DOHH2 (cell line): ENCODE results near the gene MSGN1.

Experiments used
- H3F3A ChIP-seq: fragments of 200-600 bp; sonication (generic), shearing (Covaris generic); 2 replicates; pipeline ENCODE4 v1.6.0; 2016; ENCODE audit warnings: antibody characterized with exemption, mild to moderate bottlenecking; ENCODE audit not compliant: control insufficient read depth, insufficient read depth
- H3K27ac ChIP-seq: fragments of 200-600 bp; sonication (generic); 2 replicates; pipeline ENCODE4 v1.5.1; 2014; ENCODE audit warnings: low read depth, mild to moderate bottlenecking, low read length, moderate library complexity
- H3K27me3 ChIP-seq: fragments of 200-600 bp; sonication (generic); 2 replicates; pipeline ENCODE4 v1.6.1; 2014; ENCODE audit warnings: mild to moderate bottlenecking, low read length, mixed read lengths; ENCODE audit not compliant: control insufficient read depth
- H3K36me3 ChIP-seq: fragments of 200-600 bp; sonication (generic); 2 replicates; pipeline ENCODE4 v1.6.1; 2014; ENCODE audit warnings: mild to moderate bottlenecking, low read length, moderate library complexity, mixed read lengths; ENCODE audit not compliant: control insufficient read depth
- H3K4me1 ChIP-seq: fragments of 200-600 bp; sonication (generic); 2 replicates; pipeline ENCODE4 v1.6.1; 2014; ENCODE audit warnings: mild to moderate bottlenecking, low read length, mixed read lengths; ENCODE audit not compliant: control insufficient read depth
- H3K4me2 ChIP-seq: fragments of 200-600 bp; sonication (generic); 2 replicates; pipeline ENCODE4 v1.6.0; 2014; ENCODE audit warnings: mild to moderate bottlenecking, low read length, moderate library complexity
- H3K4me3 ChIP-seq: fragments of 200-600 bp; sonication (generic); 2 replicates; pipeline ENCODE4 v1.5.1; 2014; ENCODE audit warnings: mild to moderate bottlenecking, low read length, mixed read lengths
- H3K79me2 ChIP-seq: fragments of 200-600 bp; sonication (generic); 2 replicates; pipeline ENCODE4 v1.6.1; 2014; ENCODE audit warnings: mild to moderate bottlenecking, low read length, mixed read lengths; ENCODE audit not compliant: control insufficient read depth
- H3K9me2 ChIP-seq: fragments of 200-600 bp; sonication (generic); replicated peaks from 2 replicates; pipeline ENCODE4 v1.6.1; 2014; ENCODE audit warnings: mild to moderate bottlenecking, low read length, mixed read lengths; ENCODE audit not compliant: control insufficient read depth
- H3K9me3 ChIP-seq: fragments of 200-600 bp; sonication (generic); 2 replicates; pipeline ENCODE4 v1.6.1; 2014; ENCODE audit warnings: antibody characterized with exemption, low read length, mixed read lengths; ENCODE audit not compliant: control insufficient read depth, insufficient read depth
- H4K20me1 ChIP-seq: fragments of 200-600 bp; sonication (generic); 2 replicates; pipeline ENCODE4 v1.6.0; 2014; ENCODE audit warnings: low read depth, mild to moderate bottlenecking, antibody characterized with exemption, low read length, moderate library complexity; ENCODE audit not compliant: control insufficient read depth, insufficient read depth
- EZH2phosphoT487 ChIP-seq: fragments of 200-600 bp; sonication (generic); IDR thresholded peaks from 2 replicates; pipeline ENCODE4 v1.6.1; 2017; ENCODE audit warnings: borderline replicate concordance, mild to moderate bottlenecking, antibody characterized with exemption, low read length, moderate library complexity, mixed read lengths
- TF ChIP-seq, protein P1 (sequence below): fragments of 200-600 bp; sonication (generic); IDR thresholded peaks from one replicate; pipeline ENCODE4 v1.5.1; 2014; ENCODE audit warnings: antibody characterized with exemption, mild to moderate bottlenecking, low read depth, low read length; ENCODE audit not compliant: poor library complexity, severe bottlenecking

Gene MSGN1

DNA sequence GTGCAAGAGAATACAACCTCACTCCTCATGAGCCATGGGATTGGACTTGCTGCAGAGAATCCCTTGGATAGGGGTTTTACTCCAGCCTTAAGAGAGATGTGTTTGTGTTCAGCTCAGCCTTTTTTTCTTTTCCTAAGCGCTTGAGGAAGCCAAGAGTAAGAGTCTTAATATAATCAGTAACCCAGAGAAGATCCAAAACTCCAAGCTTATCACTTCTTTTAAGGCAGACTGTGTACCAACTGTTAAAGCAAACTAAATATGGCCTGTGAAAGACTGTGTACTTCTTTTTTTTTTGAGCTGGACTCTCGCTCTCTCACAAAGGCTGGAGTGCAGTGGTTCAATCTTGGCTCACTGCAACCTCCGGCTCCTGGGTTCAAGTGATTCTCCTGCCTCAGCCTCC, 30.4 kb downstream of the MSGN1 start:
- no peaks in the 10 kb centered on the region for H3K9me2 ChIP-seq
- no peak overlapping the region for H3K4me2 ChIP-seq
- H3K27ac ChIP-seq = no peak overlapping the region
- no peaks in the 10 kb centered on the region for H3K9me3 ChIP-seq
- H3K27me3 ChIP-seq = peaks cover 10% of the 10 kb centered on the region
- H4K20me1 ChIP-seq = no peaks in the 10 kb centered on the region
- H3K4me3 ChIP-seq = no peak overlapping the region
- TF ChIP-seq, protein P1, sequence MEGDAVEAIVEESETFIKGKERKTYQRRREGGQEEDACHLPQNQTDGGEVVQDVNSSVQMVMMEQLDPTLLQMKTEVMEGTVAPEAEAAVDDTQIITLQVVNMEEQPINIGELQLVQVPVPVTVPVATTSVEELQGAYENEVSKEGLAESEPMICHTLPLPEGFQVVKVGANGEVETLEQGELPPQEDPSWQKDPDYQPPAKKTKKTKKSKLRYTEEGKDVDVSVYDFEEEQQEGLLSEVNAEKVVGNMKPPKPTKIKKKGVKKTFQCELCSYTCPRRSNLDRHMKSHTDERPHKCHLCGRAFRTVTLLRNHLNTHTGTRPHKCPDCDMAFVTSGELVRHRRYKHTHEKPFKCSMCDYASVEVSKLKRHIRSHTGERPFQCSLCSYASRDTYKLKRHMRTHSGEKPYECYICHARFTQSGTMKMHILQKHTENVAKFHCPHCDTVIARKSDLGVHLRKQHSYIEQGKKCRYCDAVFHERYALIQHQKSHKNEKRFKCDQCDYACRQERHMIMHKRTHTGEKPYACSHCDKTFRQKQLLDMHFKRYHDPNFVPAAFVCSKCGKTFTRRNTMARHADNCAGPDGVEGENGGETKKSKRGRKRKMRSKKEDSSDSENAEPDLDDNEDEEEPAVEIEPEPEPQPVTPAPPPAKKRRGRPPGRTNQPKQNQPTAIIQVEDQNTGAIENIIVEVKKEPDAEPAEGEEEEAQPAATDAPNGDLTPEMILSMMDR = no peak
- no peak for TF ChIP-seq EZH2phosphoT487
- H3F3A ChIP-seq = no peaks in the 10 kb centered on the region
- no peaks in the 10 kb centered on the region for H3K4me1 ChIP-seq
- no peaks in the 10 kb centered on the region for H3K79me2 ChIP-seq
- H3K36me3 ChIP-seq = no peaks in the 10 kb centered on the region

DNA sequence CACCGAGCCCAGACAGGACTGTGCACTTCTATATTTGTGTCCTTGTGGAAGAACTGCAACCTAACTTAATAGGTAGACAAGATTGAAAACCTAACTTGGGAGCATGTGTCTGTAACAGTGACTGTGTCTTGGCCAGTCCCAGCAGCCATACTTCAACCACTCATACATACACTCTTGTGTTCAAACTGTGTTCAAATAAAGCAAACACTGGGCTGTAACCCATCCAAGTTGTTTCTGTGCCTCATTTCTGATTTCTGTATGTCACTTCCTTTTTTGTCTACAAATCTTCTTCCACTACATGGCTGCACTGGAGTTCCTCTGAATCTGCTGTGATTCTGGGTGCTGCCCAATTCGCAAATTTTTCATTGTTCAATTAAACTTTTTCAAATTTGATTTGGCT, 31.0 kb downstream of the MSGN1 start:
- no peak overlapping the region for H3K4me2 ChIP-seq
- no peaks in the 10 kb centered on the region for H3F3A ChIP-seq

DNA sequence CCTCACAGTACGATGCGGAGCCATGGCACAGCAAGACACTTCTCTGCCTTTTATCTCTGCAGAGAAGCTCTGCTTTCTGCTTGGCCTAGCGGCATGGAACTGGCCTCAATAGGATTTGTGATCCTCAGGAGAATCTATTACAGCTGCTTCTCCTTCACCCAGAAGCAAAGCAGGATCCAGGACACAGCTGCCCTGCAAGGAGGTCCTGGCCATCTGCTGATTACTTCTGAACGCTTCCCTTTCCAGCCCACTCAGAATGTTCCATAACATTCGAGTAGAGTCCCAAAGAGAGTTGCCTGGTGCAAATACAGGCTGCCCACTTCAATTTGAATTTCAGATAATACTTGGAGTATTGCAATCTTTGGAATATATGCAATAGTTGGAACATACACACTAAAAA, 33.0 kb downstream of the MSGN1 start:
- Histone ChIP-seq H3K36me3 (no peaks in the 10 kb centered on the region), H3K9me3 (no peaks in the 10 kb centered on the region), H3K9me2 (no peaks in the 10 kb centered on the region), H3K4me1 (no peaks in the 10 kb centered on the region), H3K27ac (no peak overlapping the region), H3K79me2 (no peaks in the 10 kb centered on the region), H3F3A (no peaks in the 10 kb centered on the region), H3K4me3 (no peak overlapping the region), H3K4me2 (no peak overlapping the region), H4K20me1 (no peaks in the 10 kb centered on the region), H3K27me3 (peaks cover 3% of the 10 kb centered on the region; the same call in 1 of the 2 replicates)
- TF ChIP-seq, protein P1 = no peak
- no peak for TF ChIP-seq EZH2phosphoT487

More for the DNA sequence above, 31.0 kb downstream of the MSGN1 start:
- no peaks in the 10 kb centered on the region for H3K9me3 ChIP-seq
- H3K36me3 ChIP-seq = no peaks in the 10 kb centered on the region
- TF ChIP-seq, protein P1 = no peak
- TF ChIP-seq EZH2phosphoT487 = no peak
- H3K27ac ChIP-seq = no peak overlapping the region
- no peaks in the 10 kb centered on the region for H3K4me1 ChIP-seq
- no peaks in the 10 kb centered on the region for H3K9me2 ChIP-seq
- H3K27me3 ChIP-seq = peaks cover 10% of the 10 kb centered on the region
- H4K20me1 ChIP-seq = no peaks in the 10 kb centered on the region
- no peaks in the 10 kb centered on the region for H3K79me2 ChIP-seq
- H3K4me3 ChIP-seq = no peak overlapping the region

DNA sequence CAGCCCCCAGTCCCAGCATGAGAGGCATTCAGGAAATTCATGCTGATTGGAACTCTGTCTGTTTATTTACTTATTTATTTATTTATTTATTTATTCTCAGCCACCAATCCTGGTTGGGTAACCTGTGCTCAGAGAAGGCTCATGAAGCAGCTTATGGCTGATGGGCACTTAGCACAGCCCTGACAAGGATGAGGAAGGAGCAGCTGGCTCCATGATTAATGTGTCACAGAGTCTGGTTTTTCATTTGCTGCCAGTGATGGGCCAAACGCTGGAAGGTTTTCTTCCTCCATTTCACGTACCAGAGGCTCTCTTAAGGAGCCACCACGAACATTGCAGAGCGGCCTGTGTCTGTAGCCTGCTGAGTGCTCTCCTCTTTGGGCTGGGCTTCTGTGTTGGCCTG, 33.9 kb downstream of the MSGN1 start:
- H4K20me1 ChIP-seq = no peaks in the 10 kb centered on the region
- H3K27me3 ChIP-seq = peaks cover 1% of the 10 kb centered on the region; the same call in 1 of the 2 replicates
- H3K79me2 ChIP-seq = no peaks in the 10 kb centered on the region
- no peak for TF ChIP-seq EZH2phosphoT487
- TF ChIP-seq, protein P1 = no peak
- no peaks in the 10 kb centered on the region for H3F3A ChIP-seq
- no peaks in the 10 kb centered on the region for H3K4me1 ChIP-seq
- no peak overlapping the region for H3K4me2 ChIP-seq
- H3K9me2 ChIP-seq = no peaks in the 10 kb centered on the region
- no peak overlapping the region for H3K4me3 ChIP-seq
- H3K36me3 ChIP-seq = no peaks in the 10 kb centered on the region
- no peak overlapping the region for H3K27ac ChIP-seq
- no peaks in the 10 kb centered on the region for H3K9me3 ChIP-seq
